K562 (cell line): Measurements from ENCODE around the gene TCEAL4.

Experiments
- NR3C1 ChIP-seq: sonication (generic); formaldehyde crosslinking; IDR thresholded peaks from 2 replicates; pipeline ENCODE4 v1.8.1; 2022; ENCODE audit warnings: missing genetic modification reagents
- PCBP1 ChIP-seq: fragments of 200-400 bp; formaldehyde crosslinking; IDR thresholded peaks from 2 replicates; pipeline ENCODE4 v1.6.1; 2018; ENCODE audit warnings: mild to moderate bottlenecking, low read depth, low read length; ENCODE audit not compliant: poor library complexity, severe bottlenecking
- POLR2A ChIP-seq: fragments of 450-650 bp; conservative IDR thresholded peaks from 2 replicates; pipeline ENCODE4 v1.6.1; 2016
- SAFB2 ChIP-seq: fragments of 200-400 bp; formaldehyde crosslinking; IDR thresholded peaks from 2 replicates; pipeline ENCODE4 v1.6.1; 2018; ENCODE audit warnings: borderline replicate concordance, low read length, low read depth, moderate library complexity; ENCODE audit not compliant: severe bottlenecking
- SNRNP70 ChIP-seq: fragments of 200-400 bp; formaldehyde crosslinking; optimal IDR thresholded peaks from 2 replicates; pipeline ENCODE3; 2017; ENCODE audit warnings: low read depth, low read length
- TGIF2 ChIP-seq: sonication (generic); formaldehyde crosslinking; IDR thresholded peaks from 2 replicates; pipeline ENCODE4 v1.8.1; 2022; ENCODE audit warnings: mild to moderate bottlenecking, missing genetic modification reagents, moderate library complexity
- ZNF766 ChIP-seq: fragments of 200-800 bp; sonication (Bioruptor generic); conservative IDR thresholded peaks from 2 replicates; pipeline ENCODE4 v1.6.1; 2016; ENCODE audit warnings: missing genetic modification characterization, missing compliant biosample characterization

- TF ChIP-seq PCBP1 (no peak), POLR2A (peak; percentile 51; the same call in 1 of the 2 replicates), SNRNP70 (no peak), ZNF766 (CRISPR knock-in tag) (no peak), SAFB2 (no peak), TGIF2 (CRISPR knock-in tag) (no peak), NR3C1 (CRISPR knock-in tag) (no peak)
Measured at GRCh38 chrX:103554687-103555424, 30.5 kb upstream of the TCEAL4 start.
